Measurements from ENCODE around the gene TRIP13.
"Not testable (repeated sequence)": the region's sequence is repeated elsewhere in the genome, so short reads cannot be mapped to it uniquely, and the experiment has no call there.

TRIP13 gene

GRCh38 chr5:916441-917293, 24.0 kb downstream of the TRIP13 start (continued):
- TF ChIP-seq SETDB1 (IDR thresholded peaks at IDR 0.05; ENCODE audit: insufficient read length, low read length): no peak
- TF ChIP-seq ZNF677 (tag by site-specific recombination; IDR thresholded peaks at IDR 0.05): no peak

- H3K4me3 ChIP-seq (ENCODE audit: low read depth, low read length); H3K27ac ChIP-seq (ENCODE audit: extremely low read depth, low read depth, low read length); POLR2A ChIA-PET; H3K4me1 ChIP-seq (ENCODE audit: control insufficient read depth, insufficient read depth, low read length); H3K9me3 ChIP-seq (ENCODE audit: control insufficient read depth, insufficient read depth, low read depth, low read length): not testable (repeated sequence)
- H3K36me3 ChIP-seq (ENCODE audit: control insufficient read depth in 2 of 2, insufficient read depth in 1 of 2, low read length in 2 of 2): peaks cover 38 to 61% of the 10 kb centered on the region in 2 experiments
- CTCF ChIA-PET: interaction anchor here (1.0 to 4.6 kb wide), 7 partner anchors 17 to 735 kb away, joined by 3 to 46 read pairs (median 9); partner anchors contain the start of gene NKD2
- peak; percentile 53; the same call in 1 of the 2 replicates for TF ChIP-seq ZNF10 (tag by site-specific recombination; IDR thresholded peaks at IDR 0.05)
These were observed 26.0 kb downstream of the TRIP13 start for GRCh38 chr5:918717-919116.

GRCh38 chr5:919356-920000, 26.8 kb downstream of the TRIP13 start:
- Histone ChIP-seq H3K4me1 (ENCODE audit: control insufficient read depth, insufficient read depth, low read length) (0 out of 2 replicates have a peak, but pooled peaks cover 2% of the 10 kb centered on the region), H3K27ac (ENCODE audit: extremely low read depth, low read depth, low read length) (no peak overlapping the region), H3K4me3 (ENCODE audit: low read depth, low read length) (no peak overlapping the region), H3K36me3 (ENCODE audit: control insufficient read depth in 2 of 2, insufficient read depth in 1 of 2, low read length in 2 of 2) (peaks cover 31 to 54% of the 10 kb centered on the region in 2 experiments), H3K9me3 (ENCODE audit: control insufficient read depth, insufficient read depth, low read depth, low read length) (no peaks in the 10 kb centered on the region)
- ChIA-PET CTCF (interaction anchor here (0.8 to 4.6 kb wide), 11 partner anchors 13 to 735 kb away, joined by 3 to 46 read pairs (median 4); partner anchors contain the start of gene NKD2), POLR2A (interaction anchor here (0.8 kb wide), 1 partner anchor 219 kb away, joined by 3 read pairs; no protein-coding TSS in a partner anchor)
- TF ChIP-seq ZNF521 (tag by site-specific recombination; IDR thresholded peaks at IDR 0.05): no peak
- TF ChIP-seq ZNF639 (tag by site-specific recombination; IDR thresholded peaks at IDR 0.05): no peak
- TF ChIP-seq ZNF701 (tag by site-specific recombination; IDR thresholded peaks at IDR 0.05): no peak
- TF ChIP-seq ZNF660 (tag by site-specific recombination; IDR thresholded peaks at IDR 0.05): no peak
- TF ChIP-seq OSR2 (tag by site-specific recombination; IDR thresholded peaks at IDR 0.05): 0 out of 2 replicates have a peak, but pooled peaks have one; percentile 13
- no peak for TF ChIP-seq ZNF473 (tag by site-specific recombination; IDR thresholded peaks at IDR 0.05)

GRCh38 chr5:920321-920720, 27.6 kb downstream of the TRIP13 start:
- H3K4me3 ChIP-seq (ENCODE audit: low read depth, low read length): no peak overlapping the region
- peaks cover 24 to 45% of the 10 kb centered on the region in 2 experiments for H3K36me3 ChIP-seq (ENCODE audit: control insufficient read depth in 2 of 2, insufficient read depth in 1 of 2, low read length in 2 of 2)
- H3K4me1 ChIP-seq (ENCODE audit: control insufficient read depth, insufficient read depth, low read length): 0 out of 2 replicates have a peak, but pooled peaks cover 2% of the 10 kb centered on the region
- ChIA-PET POLR2A (interaction anchor here (0.8 kb wide), 1 partner anchor 218 kb away, joined by 3 read pairs; no protein-coding TSS in a partner anchor), CTCF (interaction anchor here (0.8 to 4.6 kb wide), 8 partner anchors 12 to 248 kb away, joined by 3 to 46 read pairs (median 4); partner anchors contain the start of gene NKD2)
- no peaks in the 10 kb centered on the region for H3K9me3 ChIP-seq (ENCODE audit: control insufficient read depth, insufficient read depth, low read depth, low read length)
- H3K27ac ChIP-seq (ENCODE audit: extremely low read depth, low read depth, low read length): no peak overlapping the region
- no peak for TF ChIP-seq GFI1B (tag by site-specific recombination; IDR thresholded peaks at IDR 0.05)
- no peak for TF ChIP-seq ZSCAN18 (tag by site-specific recombination; IDR thresholded peaks at IDR 0.05)
- TF ChIP-seq ZNF239 (tag by site-specific recombination; IDR thresholded peaks at IDR 0.05): no peak
- TF ChIP-seq ZNF701 (tag by site-specific recombination; IDR thresholded peaks at IDR 0.05): no peak
- no peak for TF ChIP-seq ZNF311 (tag by site-specific recombination; IDR thresholded peaks at IDR 0.05; ENCODE audit: borderline replicate concordance)
- no peak for TF ChIP-seq ZNF19 (tag by site-specific recombination; IDR thresholded peaks at IDR 0.05; ENCODE audit: low read depth)
- TF ChIP-seq IKZF3 (tag by site-specific recombination; IDR thresholded peaks at IDR 0.05): no peak
- TF ChIP-seq ZNF292 (tag by site-specific recombination; IDR thresholded peaks at IDR 0.05; ENCODE audit: borderline replicate concordance, low read depth): no peak
- TF ChIP-seq KLF16 (tag by site-specific recombination; IDR thresholded peaks at IDR 0.05): no peak
- no peak for TF ChIP-seq ZNF18 (tag by site-specific recombination; IDR thresholded peaks at IDR 0.05)
- no peak for TF ChIP-seq ZNF677 (tag by site-specific recombination; IDR thresholded peaks at IDR 0.05)
- TF ChIP-seq ZNF645 (tag by site-specific recombination; IDR thresholded peaks at IDR 0.05): no peak
- TF ChIP-seq FEZF1 (tag by site-specific recombination; IDR thresholded peaks at IDR 0.05): no peak
- no peak for TF ChIP-seq BCL11A (tag by site-specific recombination; IDR thresholded peaks at IDR 0.05; ENCODE audit: low read depth)

All from HEK293 (cell line).